ENCODE results near the gene EFS. TPM values are rescaled to one million over a fixed set of nuclear protein-coding genes. Genes with fewer than 3 reads are reported as not detected.
A peak's percentile ranks its signal among the peaks of the same experiment; 100 is the strongest.

Gene EFS
- total RNA-seq, 1 donor from 2014 or later: 38.1 TPM

- TF ChIP-seq, protein P1, sequence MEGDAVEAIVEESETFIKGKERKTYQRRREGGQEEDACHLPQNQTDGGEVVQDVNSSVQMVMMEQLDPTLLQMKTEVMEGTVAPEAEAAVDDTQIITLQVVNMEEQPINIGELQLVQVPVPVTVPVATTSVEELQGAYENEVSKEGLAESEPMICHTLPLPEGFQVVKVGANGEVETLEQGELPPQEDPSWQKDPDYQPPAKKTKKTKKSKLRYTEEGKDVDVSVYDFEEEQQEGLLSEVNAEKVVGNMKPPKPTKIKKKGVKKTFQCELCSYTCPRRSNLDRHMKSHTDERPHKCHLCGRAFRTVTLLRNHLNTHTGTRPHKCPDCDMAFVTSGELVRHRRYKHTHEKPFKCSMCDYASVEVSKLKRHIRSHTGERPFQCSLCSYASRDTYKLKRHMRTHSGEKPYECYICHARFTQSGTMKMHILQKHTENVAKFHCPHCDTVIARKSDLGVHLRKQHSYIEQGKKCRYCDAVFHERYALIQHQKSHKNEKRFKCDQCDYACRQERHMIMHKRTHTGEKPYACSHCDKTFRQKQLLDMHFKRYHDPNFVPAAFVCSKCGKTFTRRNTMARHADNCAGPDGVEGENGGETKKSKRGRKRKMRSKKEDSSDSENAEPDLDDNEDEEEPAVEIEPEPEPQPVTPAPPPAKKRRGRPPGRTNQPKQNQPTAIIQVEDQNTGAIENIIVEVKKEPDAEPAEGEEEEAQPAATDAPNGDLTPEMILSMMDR (IDR thresholded peaks at IDR 0.05): no peak
- H3K36me3 ChIP-seq: peaks cover 12 to 17% of the 10 kb centered on the region in 2 donors
- peak overlapping the region in 1 of 2 donors; percentile 16 for H3K27ac ChIP-seq
- H3K27me3 ChIP-seq: no peaks in the 10 kb centered on the region
- H3K4me1 ChIP-seq: peaks cover 2 to 9% of the 10 kb centered on the region in 2 donors
- intact Hi-C loops (cut with DNase I): no loop called here
- no peak overlapping the region for H3K4me3 ChIP-seq
- H3K9me3 ChIP-seq: no peaks in the 10 kb centered on the region
- no peak for DNase-seq (ENCODE audit: low spot score in 2 of 2)
Measured at GRCh38 chr14:23358553-23359166, 6.3 kb downstream of the EFS start.

- no peaks in the 10 kb centered on the region for H3K9me3 ChIP-seq
- no peaks in the 10 kb centered on the region for H3K27me3 ChIP-seq
- H3K36me3 ChIP-seq: peaks cover 12 to 17% of the 10 kb centered on the region in 2 donors
- H3K27ac ChIP-seq: no peak overlapping the region
- intact Hi-C loops (cut with DNase I): no loop called here
- TF ChIP-seq, protein P1 (IDR thresholded peaks at IDR 0.05): no peak
- DNase-seq (ENCODE audit: low spot score in 2 of 2): no peak
- H3K4me1 ChIP-seq: peaks cover 2 to 10% of the 10 kb centered on the region in 2 donors
- H3K4me3 ChIP-seq: no peak overlapping the region
Measured at GRCh38 chr14:23358042-23358441, 6.9 kb downstream of the EFS start.

DNA sequence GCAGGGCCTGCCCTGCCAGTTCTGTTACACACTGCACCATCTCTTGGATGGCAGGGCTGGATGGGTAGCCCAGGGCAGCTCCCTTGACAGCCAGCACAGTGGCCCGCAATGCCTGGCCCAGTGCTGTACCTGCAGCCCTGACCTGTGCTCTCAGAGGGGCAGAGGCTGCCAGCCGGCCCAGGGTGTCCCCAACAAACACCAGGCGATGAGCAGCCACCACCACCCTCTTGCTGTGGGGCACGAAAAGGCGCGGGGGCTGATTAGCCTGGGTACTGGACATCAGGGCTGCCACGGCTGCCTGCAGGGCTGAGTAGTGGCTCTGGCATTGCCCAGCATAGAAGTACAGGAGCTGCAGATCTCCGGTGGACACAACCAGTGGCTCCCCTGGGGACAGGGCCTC is 7.7 kb downstream of the EFS start:
- Histone ChIP-seq H3K27ac (no peak overlapping the region), H3K27me3 (no peaks in the 10 kb centered on the region), H3K4me1 (peaks cover 2 to 10% of the 10 kb centered on the region in 2 donors), H3K36me3 (peaks cover 12 to 17% of the 10 kb centered on the region in 2 donors), H3K9me3 (no peaks in the 10 kb centered on the region), H3K4me3 (no peak overlapping the region)
- TF ChIP-seq, protein P1 (IDR thresholded peaks at IDR 0.05): no peak
- DNase-seq (ENCODE audit: low spot score in 2 of 2): peak in 1 of 2 donors; percentile 57
- intact Hi-C loops (cut with DNase I): no loop called here

GRCh38 chr14:23356662-23357061 is 8.3 kb downstream of the EFS start:
- no peaks in the 10 kb centered on the region for H3K9me3 ChIP-seq
- TF ChIP-seq, protein P1 (IDR thresholded peaks at IDR 0.05): no peak
- H3K27ac ChIP-seq: no peak overlapping the region
- peak in 1 of 2 donors; percentile 16 for DNase-seq (ENCODE audit: low spot score in 2 of 2)
- H3K27me3 ChIP-seq: no peaks in the 10 kb centered on the region
- no peak overlapping the region for H3K4me3 ChIP-seq
- peaks cover 4 to 11% of the 10 kb centered on the region in 2 donors for H3K4me1 ChIP-seq
- intact Hi-C loops (cut with DNase I): loop anchor here (1.0 kb wide), 1 partner anchor 24 kb away; no protein-coding TSS in a partner anchor
- peaks cover 12 to 17% of the 10 kb centered on the region in 2 donors for H3K36me3 ChIP-seq

DNA sequence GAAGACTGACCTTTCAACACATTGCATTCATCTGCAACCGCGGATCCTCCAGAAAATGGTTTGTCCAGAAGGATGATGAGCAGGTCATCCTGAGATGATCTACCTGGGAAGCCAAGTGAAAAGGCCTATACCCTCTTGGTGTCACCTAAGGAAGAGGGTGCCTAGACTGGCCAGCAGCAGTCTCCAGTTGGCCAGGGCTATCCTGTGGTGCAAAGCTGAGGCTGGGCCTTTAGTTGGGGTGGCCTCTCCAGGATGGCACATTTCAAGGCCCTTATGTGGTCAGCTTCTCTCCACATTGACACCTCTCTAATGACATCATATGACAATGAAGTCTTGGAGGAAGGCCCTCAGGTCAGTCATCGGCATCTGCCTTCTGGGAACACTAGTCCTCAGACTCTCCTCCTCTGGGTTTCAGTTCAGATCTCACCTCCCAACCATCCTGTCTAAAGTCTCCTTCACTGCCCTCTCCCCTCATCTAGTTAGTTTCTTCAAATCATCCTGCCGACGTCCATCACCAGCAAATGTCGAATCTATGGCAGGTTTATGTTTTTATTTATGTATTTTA is 9.0 kb downstream of the EFS start:
- Histone ChIP-seq H3K9me3 (no peaks in the 10 kb centered on the region), H3K27me3 (no peaks in the 10 kb centered on the region), H3K4me1 (peaks cover 4 to 9% of the 10 kb centered on the region in 2 donors), H3K4me3 (no peak overlapping the region), H3K27ac (no peak overlapping the region), H3K36me3 (peaks cover 12 to 17% of the 10 kb centered on the region in 2 donors)
- TF ChIP-seq, protein P1 (IDR thresholded peaks at IDR 0.05): no peak
- intact Hi-C loops (cut with DNase I): loop anchor here (1.0 kb wide), 1 partner anchor 24 kb away; no protein-coding TSS in a partner anchor
- peak in 1 of 2 donors; percentile 37 for DNase-seq (ENCODE audit: low spot score in 2 of 2)

Measured in ascending aorta (tissue), 2 donors.